ENCODE data around the gene NPTN. TPM values are rescaled to one million over a fixed set of nuclear protein-coding genes. Genes with fewer than 3 reads are reported as not detected.
A peak's percentile ranks its signal among the peaks of the same experiment; 100 is the strongest.

The NPTN gene
- total RNA-seq, 3 donors from 2014 or later, result 82.1 to 107 (median 104) TPM

- H3K4me3 ChIP-seq, result no peak overlapping the region
- no peak for DNase-seq (ENCODE audit: low spot score in 2 of 2)
- intact Hi-C loops (cut with DNase I; ENCODE audit: low total_unique reads), result no loop called here
- TF ChIP-seq POLR2A (IDR thresholded peaks at IDR 0.05), result no peak
- no peaks in the 10 kb centered on the region for H3K36me3 ChIP-seq
- no peak overlapping the region for H3K27ac ChIP-seq
- no peaks in the 10 kb centered on the region for H3K4me1 ChIP-seq
- H3K9me3 ChIP-seq, result no peaks in the 10 kb centered on the region
- H3K27me3 ChIP-seq, result no peaks in the 10 kb centered on the region
These were observed 13.1 kb downstream of the NPTN start for GRCh38 chr15:73620078-73620477.

- TF ChIP-seq POLR2AphosphoS5 (IDR thresholded peaks at IDR 0.05) (no peak), POLR2A (IDR thresholded peaks at IDR 0.05) (no peak)
- Histone ChIP-seq H3K4me1 (no peaks in the 10 kb centered on the region), H3K27ac (no peak overlapping the region), H3K4me3 (no peak overlapping the region), H3K36me3 (no peaks in the 10 kb centered on the region), H3K9me3 (no peaks in the 10 kb centered on the region), H3K27me3 (no peaks in the 10 kb centered on the region)
- intact Hi-C loops (cut with DNase I; ENCODE audit: low total_unique reads), result loop anchor here (2.0 kb wide), 1 partner anchor 71 kb away; no protein-coding TSS in a partner anchor
- DNase-seq (ENCODE audit: low spot score in 2 of 2), result no peak
These were observed 15.3 kb downstream of the NPTN start for GRCh38 chr15:73617913-73618312.

GRCh38 chr15:73617301-73617831, 15.8 kb downstream of the NPTN start:
- intact Hi-C loops (cut with DNase I; ENCODE audit: low total_unique reads), result no loop called here
- Histone ChIP-seq H3K4me1 (no peaks in the 10 kb centered on the region), H3K36me3 (no peaks in the 10 kb centered on the region), H3K4me3 (no peak overlapping the region), H3K9me3 (no peaks in the 10 kb centered on the region), H3K27me3 (no peaks in the 10 kb centered on the region), H3K27ac (no peak overlapping the region)
- TF ChIP-seq POLR2A (IDR thresholded peaks at IDR 0.05), result no peak
- no peak for TF ChIP-seq POLR2AphosphoS5 (IDR thresholded peaks at IDR 0.05)
- TF ChIP-seq, protein P1, sequence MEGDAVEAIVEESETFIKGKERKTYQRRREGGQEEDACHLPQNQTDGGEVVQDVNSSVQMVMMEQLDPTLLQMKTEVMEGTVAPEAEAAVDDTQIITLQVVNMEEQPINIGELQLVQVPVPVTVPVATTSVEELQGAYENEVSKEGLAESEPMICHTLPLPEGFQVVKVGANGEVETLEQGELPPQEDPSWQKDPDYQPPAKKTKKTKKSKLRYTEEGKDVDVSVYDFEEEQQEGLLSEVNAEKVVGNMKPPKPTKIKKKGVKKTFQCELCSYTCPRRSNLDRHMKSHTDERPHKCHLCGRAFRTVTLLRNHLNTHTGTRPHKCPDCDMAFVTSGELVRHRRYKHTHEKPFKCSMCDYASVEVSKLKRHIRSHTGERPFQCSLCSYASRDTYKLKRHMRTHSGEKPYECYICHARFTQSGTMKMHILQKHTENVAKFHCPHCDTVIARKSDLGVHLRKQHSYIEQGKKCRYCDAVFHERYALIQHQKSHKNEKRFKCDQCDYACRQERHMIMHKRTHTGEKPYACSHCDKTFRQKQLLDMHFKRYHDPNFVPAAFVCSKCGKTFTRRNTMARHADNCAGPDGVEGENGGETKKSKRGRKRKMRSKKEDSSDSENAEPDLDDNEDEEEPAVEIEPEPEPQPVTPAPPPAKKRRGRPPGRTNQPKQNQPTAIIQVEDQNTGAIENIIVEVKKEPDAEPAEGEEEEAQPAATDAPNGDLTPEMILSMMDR (IDR thresholded peaks at IDR 0.05), result no peak
- no peak for DNase-seq (ENCODE audit: low spot score in 2 of 2)

- DNase-seq (ENCODE audit: low spot score in 2 of 2), result no peak
- Histone ChIP-seq H3K4me3 (no peak overlapping the region), H3K36me3 (no peaks in the 10 kb centered on the region), H3K27ac (peak overlapping the region in 1 of 2 donors; percentile 10), H3K27me3 (no peaks in the 10 kb centered on the region), H3K9me3 (no peaks in the 10 kb centered on the region), H3K4me1 (peaks cover 0 to 3% of the 10 kb centered on the region in 2 donors)
- intact Hi-C loops (cut with DNase I; ENCODE audit: low total_unique reads), result loop anchor here (1.0 to 10.0 kb wide), 2 partner anchors 19 to 884 kb away; no protein-coding TSS in a partner anchor
- no peak for TF ChIP-seq POLR2A (IDR thresholded peaks at IDR 0.05)
- TF ChIP-seq, protein P1 (IDR thresholded peaks at IDR 0.05), result no peak
These were observed 24.2 kb downstream of the NPTN start for GRCh38 chr15:73608941-73609340.

- H3K36me3 ChIP-seq, result no peaks in the 10 kb centered on the region
- H3K9me3 ChIP-seq, result no peaks in the 10 kb centered on the region
- H3K4me3 ChIP-seq, result no peak overlapping the region
- no peak overlapping the region for H3K27ac ChIP-seq
- H3K4me1 ChIP-seq, result peaks cover 0 to 3% of the 10 kb centered on the region in 2 donors
- TF ChIP-seq POLR2AphosphoS5 (IDR thresholded peaks at IDR 0.05) (no peak), POLR2A (IDR thresholded peaks at IDR 0.05) (no peak)
- TF ChIP-seq, protein P1 (IDR thresholded peaks at IDR 0.05), result no peak
- intact Hi-C loops (cut with DNase I; ENCODE audit: low total_unique reads), result loop anchor here (1.0 to 10.0 kb wide), 2 partner anchors 18 to 884 kb away; no protein-coding TSS in a partner anchor
- no peak for DNase-seq (ENCODE audit: low spot score in 2 of 2)
- H3K27me3 ChIP-seq, result no peaks in the 10 kb centered on the region
These were observed 24.7 kb downstream of the NPTN start for GRCh38 chr15:73608475-73608874.

GRCh38 chr15:73607843-73608242, 25.3 kb downstream of the NPTN start:
- no peaks in the 10 kb centered on the region for H3K36me3 ChIP-seq
- H3K27ac ChIP-seq, result no peak overlapping the region
- intact Hi-C loops (cut with DNase I; ENCODE audit: low total_unique reads), result loop anchor here (1.0 to 10.0 kb wide), 2 partner anchors 18 to 883 kb away; no protein-coding TSS in a partner anchor
- TF ChIP-seq POLR2AphosphoS5 (IDR thresholded peaks at IDR 0.05) (no peak), POLR2A (IDR thresholded peaks at IDR 0.05) (no peak)
- TF ChIP-seq, protein P1 (IDR thresholded peaks at IDR 0.05), result no peak
- peaks cover 0 to 3% of the 10 kb centered on the region in 2 donors for H3K4me1 ChIP-seq
- H3K9me3 ChIP-seq, result no peaks in the 10 kb centered on the region
- no peak for DNase-seq (ENCODE audit: low spot score in 2 of 2)
- no peaks in the 10 kb centered on the region for H3K27me3 ChIP-seq
- H3K4me3 ChIP-seq, result no peak overlapping the region

All from breast epithelium (tissue), 4 donors.